HepG2 (cell line): Measurements from ENCODE around the gene CLIC4. TPM values are rescaled to one million over a fixed set of nuclear protein-coding genes. Genes with fewer than 3 reads are reported as not detected.

Experiments used
- JUND ChIP-seq: sonication (generic); formaldehyde crosslinking; IDR thresholded peaks from 2 replicates; pipeline ENCODE4 v1.8.0; 2022; ENCODE audit warnings: mild to moderate bottlenecking, missing genetic modification reagents
- MAFK ChIP-seq, 2 experiments: IDR thresholded peaks in 1 of 2; conservative IDR thresholded peaks in 1 of 2; 2 replicates each; pipeline ENCODE4 v1.6.1; 2011; ENCODE audit warnings: improper control_type of control experiment in 2 of 2, low read length in 2 of 2
- NCOA2 ChIP-seq: sonication (generic); formaldehyde crosslinking; IDR thresholded peaks from 2 replicates; pipeline ENCODE4 v1.8.0; 2022; ENCODE audit warnings: inconsistent platforms
- PLRG1 ChIP-seq: fragments of 450-650 bp; conservative IDR thresholded peaks from 2 replicates; pipeline ENCODE4 v1.6.1; 2016
- POLR2AphosphoS5 ChIP-seq: IDR thresholded peaks from 2 replicates; pipeline ENCODE4 v1.6.1; 2012; ENCODE audit warnings: low read depth, low read length
- SNAPC2 ChIP-seq: sonication (generic); formaldehyde crosslinking; IDR thresholded peaks from 2 replicates; pipeline ENCODE4 v1.8.1; 2022; ENCODE audit warnings: mild to moderate bottlenecking, missing genetic modification reagents
- ZNF207 ChIP-seq: fragments of 450-650 bp; IDR thresholded peaks from 2 replicates; pipeline ENCODE4 v1.6.1; 2016; ENCODE audit warnings: antibody characterized with exemption, borderline replicate concordance
- ZNF563 ChIP-seq: sonication (generic); formaldehyde crosslinking; IDR thresholded peaks from 2 replicates; pipeline ENCODE4 v1.8.0; 2022; ENCODE audit warnings: mild to moderate bottlenecking, moderate library complexity, missing genetic modification reagents
- ZNF572 ChIP-seq: sonication (generic); formaldehyde crosslinking; IDR thresholded peaks from 2 replicates; pipeline ENCODE4 v1.5.1; 2020; ENCODE audit warnings: mild to moderate bottlenecking, missing genetic modification reagents
- polyA plus RNA-seq, 8 experiments: library from polyadenylated mRNA; depleted of rRNA in 3 of 8; stranded (reverse) in 7 of 8; unstranded in 1 of 8; fragments of >200 nt; fragmentation: Illumina TruSeq in 4 of 8; extraction: Trizol in 4 of 8; gene quantifications; 2 replicates each; pipeline versions ENCODE4 v1.2.1 to v1.2.3, GENCODE V29; 2011 to 2016; ENCODE audit warnings: low read depth in 4 of 8, missing spikeins in 1 of 8, mixed read lengths in 1 of 8; ENCODE audit not compliant: insufficient read depth in 1 of 8
- total RNA-seq, 5 experiments: library from RNA; depleted of rRNA; stranded (reverse); fragments of >200 nt; fragmentation: Illumina TruSeq; extraction: Trizol; gene quantifications; 2 replicates each; pipeline ENCODE4 v1.2.3, GENCODE V29; 2016; ENCODE audit warnings: low read depth in 1 of 5
- TF ChIP-seq, protein P1 (sequence below): sonication (generic); formaldehyde crosslinking; IDR thresholded peaks from one replicate; pipeline ENCODE4 v1.5.1; 2020; ENCODE audit warnings: mild to moderate bottlenecking, missing genetic modification reagents; ENCODE audit errors: not compliant biosample characterization
- TF ChIP-seq, protein P2 (sequence below): sonication (generic); formaldehyde crosslinking; IDR thresholded peaks from 2 replicates; pipeline ENCODE4 v1.4.0; 2020; ENCODE audit warnings: missing genetic modification reagents
- TF ChIP-seq, protein P3 (sequence below): sonication (generic); formaldehyde crosslinking; IDR thresholded peaks from 2 replicates; pipeline ENCODE4 v1.9.0; 2021; ENCODE audit warnings: missing genetic modification reagents, borderline replicate concordance
- TF ChIP-seq, protein P4 (sequence below): sonication (generic); formaldehyde crosslinking; IDR thresholded peaks from 2 replicates; pipeline ENCODE4 v1.4.0; 2020; ENCODE audit warnings: mild to moderate bottlenecking, missing genetic modification reagents
- TF ChIP-seq, protein P5 (sequence below): IDR thresholded peaks from 2 replicates; pipeline ENCODE4 v1.6.1; 2016; ENCODE audit warnings: mild to moderate bottlenecking, missing biosample characterization, missing genetic modification reagents

CLIC4 gene
- total and polyA plus RNA-seq, 2 of the 13 experiments (the other 11 are each of a cell fraction or from before 2014, with no cell fraction given): 23.3 to 77.4 TPM

DNA sequence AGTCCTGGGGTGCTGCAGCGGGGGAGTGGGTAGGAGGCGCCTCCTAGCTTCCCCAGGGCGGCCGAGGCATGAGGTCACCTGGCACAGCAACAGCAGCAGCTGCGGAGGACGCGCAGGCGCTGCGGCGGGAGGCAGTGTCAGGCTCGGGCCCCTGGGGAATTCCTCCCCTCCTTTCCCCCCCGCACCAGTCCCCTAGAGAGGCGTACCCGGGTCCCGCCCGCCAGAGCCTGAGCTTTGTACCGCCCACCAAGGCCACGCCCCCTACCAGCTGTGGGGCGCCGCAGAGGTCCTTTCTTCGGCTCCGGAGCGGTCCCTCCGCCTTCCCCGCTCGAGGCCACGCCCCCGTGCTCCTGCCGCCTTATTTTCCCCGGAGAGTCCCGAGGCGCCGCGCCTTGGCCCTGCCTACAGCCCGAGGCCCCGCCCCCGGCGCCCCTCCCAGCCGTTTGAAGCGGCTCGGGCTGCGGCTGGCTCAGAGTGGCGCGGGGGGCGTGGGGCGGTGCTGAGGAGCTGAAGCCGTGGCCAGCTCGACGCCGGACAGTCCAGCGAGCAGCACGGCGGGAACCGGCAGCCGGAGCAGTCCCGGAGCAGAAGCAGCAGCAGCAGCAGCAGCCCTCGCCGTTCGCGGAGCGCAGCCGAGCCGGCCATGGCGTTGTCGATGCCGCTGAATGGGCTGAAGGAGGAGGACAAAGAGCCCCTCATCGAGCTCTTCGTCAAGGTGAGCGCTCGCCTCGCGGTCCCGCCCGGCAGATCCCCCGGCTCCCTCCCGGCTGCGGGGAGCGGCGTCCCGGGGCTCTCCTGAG is at the start of gene CLIC4 (continued):
- TF ChIP-seq, protein P1, sequence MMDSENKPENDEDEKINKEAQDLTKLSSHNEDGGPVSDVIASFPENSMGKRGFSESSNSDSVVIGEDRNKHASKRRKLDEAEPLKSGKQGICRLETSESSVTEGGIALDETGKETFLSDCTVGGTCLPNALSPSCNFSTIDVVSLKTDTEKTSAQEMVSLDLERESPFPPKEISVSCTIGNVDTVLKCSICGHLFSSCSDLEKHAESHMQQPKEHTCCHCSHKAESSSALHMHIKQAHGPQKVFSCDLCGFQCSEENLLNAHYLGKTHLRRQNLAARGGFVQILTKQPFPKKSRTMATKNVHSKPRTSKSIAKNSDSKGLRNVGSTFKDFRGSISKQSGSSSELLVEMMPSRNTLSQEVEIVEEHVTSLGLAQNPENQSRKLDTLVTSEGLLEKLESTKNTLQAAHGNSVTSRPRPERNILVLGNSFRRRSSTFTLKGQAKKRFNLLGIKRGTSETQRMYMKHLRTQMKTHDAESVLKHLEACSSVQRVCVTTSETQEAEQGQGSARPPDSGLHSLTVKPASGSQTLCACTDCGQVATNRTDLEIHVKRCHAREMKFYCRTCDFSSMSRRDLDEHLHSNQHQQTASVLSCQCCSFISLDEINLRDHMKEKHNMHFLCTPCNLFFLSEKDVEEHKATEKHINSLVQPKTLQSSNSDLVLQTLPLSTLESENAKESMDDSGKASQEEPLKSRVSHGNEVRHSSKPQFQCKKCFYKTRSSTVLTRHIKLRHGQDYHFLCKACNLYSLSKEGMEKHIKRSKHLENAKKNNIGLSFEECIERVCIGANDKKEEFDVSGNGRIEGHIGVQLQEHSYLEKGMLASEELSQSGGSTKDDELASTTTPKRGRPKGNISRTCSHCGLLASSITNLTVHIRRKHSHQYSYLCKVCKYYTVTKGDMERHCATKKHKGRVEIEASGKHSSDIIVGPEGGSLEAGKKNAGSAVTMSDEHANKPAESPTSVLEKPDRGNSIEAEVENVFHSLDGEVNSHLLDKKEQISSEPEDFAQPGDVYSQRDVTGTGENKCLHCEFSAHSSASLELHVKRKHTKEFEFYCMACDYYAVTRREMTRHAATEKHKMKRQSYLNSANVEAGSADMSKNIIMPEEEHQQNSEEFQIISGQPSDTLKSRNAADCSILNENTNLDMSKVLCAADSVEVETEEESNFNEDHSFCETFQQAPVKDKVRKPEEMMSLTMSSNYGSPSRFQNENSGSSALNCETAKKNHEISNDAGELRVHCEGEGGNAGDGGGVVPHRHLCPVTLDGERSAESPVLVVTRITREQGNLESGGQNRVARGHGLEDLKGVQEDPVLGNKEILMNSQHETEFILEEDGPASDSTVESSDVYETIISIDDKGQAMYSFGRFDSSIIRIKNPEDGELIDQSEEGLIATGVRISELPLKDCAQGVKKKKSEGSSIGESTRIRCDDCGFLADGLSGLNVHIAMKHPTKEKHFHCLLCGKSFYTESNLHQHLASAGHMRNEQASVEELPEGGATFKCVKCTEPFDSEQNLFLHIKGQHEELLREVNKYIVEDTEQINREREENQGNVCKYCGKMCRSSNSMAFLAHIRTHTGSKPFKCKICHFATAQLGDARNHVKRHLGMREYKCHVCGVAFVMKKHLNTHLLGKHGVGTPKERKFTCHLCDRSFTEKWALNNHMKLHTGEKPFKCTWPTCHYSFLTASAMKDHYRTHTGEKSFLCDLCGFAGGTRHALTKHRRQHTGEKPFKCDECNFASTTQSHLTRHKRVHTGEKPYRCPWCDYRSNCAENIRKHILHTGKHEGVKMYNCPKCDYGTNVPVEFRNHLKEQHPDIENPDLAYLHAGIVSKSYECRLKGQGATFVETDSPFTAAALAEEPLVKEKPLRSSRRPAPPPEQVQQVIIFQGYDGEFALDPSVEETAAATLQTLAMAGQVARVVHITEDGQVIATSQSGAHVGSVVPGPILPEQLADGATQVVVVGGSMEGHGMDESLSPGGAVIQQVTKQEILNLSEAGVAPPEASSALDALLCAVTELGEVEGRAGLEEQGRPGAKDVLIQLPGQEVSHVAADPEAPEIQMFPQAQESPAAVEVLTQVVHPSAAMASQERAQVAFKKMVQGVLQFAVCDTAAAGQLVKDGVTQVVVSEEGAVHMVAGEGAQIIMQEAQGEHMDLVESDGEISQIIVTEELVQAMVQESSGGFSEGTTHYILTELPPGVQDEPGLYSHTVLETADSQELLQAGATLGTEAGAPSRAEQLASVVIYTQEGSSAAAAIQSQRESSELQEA: peak; percentile 57
- no peak; the same call in 1 of the 2 replicates for TF ChIP-seq SNAPC2 (CRISPR knock-in tag)
- no peak for TF ChIP-seq PLRG1
- TF ChIP-seq, protein P2, sequence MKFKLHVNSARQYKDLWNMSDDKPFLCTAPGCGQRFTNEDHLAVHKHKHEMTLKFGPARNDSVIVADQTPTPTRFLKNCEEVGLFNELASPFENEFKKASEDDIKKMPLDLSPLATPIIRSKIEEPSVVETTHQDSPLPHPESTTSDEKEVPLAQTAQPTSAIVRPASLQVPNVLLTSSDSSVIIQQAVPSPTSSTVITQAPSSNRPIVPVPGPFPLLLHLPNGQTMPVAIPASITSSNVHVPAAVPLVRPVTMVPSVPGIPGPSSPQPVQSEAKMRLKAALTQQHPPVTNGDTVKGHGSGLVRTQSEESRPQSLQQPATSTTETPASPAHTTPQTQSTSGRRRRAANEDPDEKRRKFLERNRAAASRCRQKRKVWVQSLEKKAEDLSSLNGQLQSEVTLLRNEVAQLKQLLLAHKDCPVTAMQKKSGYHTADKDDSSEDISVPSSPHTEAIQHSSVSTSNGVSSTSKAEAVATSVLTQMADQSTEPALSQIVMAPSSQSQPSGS (CRISPR knock-in tag): peak; percentile 58; the same call in 1 of the 2 replicates
- TF ChIP-seq JUND (CRISPR knock-in tag): no peak
- TF ChIP-seq, protein P3, sequence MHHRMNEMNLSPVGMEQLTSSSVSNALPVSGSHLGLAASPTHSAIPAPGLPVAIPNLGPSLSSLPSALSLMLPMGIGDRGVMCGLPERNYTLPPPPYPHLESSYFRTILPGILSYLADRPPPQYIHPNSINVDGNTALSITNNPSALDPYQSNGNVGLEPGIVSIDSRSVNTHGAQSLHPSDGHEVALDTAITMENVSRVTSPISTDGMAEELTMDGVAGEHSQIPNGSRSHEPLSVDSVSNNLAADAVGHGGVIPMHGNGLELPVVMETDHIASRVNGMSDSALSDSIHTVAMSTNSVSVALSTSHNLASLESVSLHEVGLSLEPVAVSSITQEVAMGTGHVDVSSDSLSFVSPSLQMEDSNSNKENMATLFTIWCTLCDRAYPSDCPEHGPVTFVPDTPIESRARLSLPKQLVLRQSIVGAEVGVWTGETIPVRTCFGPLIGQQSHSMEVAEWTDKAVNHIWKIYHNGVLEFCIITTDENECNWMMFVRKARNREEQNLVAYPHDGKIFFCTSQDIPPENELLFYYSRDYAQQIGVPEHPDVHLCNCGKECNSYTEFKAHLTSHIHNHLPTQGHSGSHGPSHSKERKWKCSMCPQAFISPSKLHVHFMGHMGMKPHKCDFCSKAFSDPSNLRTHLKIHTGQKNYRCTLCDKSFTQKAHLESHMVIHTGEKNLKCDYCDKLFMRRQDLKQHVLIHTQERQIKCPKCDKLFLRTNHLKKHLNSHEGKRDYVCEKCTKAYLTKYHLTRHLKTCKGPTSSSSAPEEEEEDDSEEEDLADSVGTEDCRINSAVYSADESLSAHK (CRISPR knock-in tag): no peak
- TF ChIP-seq ZNF563: peak; percentile 78; the same call in 1 of the 2 replicates
- no peak for TF ChIP-seq NCOA2
- no peak for TF ChIP-seq ZNF207
- TF ChIP-seq MAFK (conservative IDR thresholded peaks at IDR 0.05 in 1 of 2, IDR thresholded peaks at IDR 0.05 in 1 of 2; ENCODE audit: low read length in 2 of 2): no peak
- TF ChIP-seq ZNF572 (CRISPR knock-in tag): no peak; the same call in 1 of the 2 replicates
- TF ChIP-seq, protein P4, sequence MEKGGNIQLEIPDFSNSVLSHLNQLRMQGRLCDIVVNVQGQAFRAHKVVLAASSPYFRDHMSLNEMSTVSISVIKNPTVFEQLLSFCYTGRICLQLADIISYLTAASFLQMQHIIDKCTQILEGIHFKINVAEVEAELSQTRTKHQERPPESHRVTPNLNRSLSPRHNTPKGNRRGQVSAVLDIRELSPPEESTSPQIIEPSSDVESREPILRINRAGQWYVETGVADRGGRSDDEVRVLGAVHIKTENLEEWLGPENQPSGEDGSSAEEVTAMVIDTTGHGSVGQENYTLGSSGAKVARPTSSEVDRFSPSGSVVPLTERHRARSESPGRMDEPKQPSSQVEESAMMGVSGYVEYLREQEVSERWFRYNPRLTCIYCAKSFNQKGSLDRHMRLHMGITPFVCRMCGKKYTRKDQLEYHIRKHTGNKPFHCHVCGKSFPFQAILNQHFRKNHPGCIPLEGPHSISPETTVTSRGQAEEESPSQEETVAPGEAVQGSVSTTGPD (CRISPR knock-in tag): no peak
- TF ChIP-seq, protein P5, sequence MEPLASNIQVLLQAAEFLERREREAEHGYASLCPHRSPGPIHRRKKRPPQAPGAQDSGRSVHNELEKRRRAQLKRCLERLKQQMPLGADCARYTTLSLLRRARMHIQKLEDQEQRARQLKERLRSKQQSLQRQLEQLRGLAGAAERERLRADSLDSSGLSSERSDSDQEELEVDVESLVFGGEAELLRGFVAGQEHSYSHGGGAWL: peak; percentile 76; the same call in 1 of the 2 replicates
- peak; percentile 82 for TF ChIP-seq POLR2AphosphoS5
